RPMI8226 (cell line): ENCODE measurements around the gene PTPRU.

Experiments
- DNase-seq: peaks from one replicate; pipeline ENCODE4 v3.0.0-alpha.2; 2015

PTPRU gene

GRCh38 chr1:29270929-29271521, 34.7 kb downstream of the PTPRU start:
- no peak for DNase-seq

GRCh38 chr1:29271724-29272123, 35.4 kb downstream of the PTPRU start:
- no peak for DNase-seq

- DNase-seq: no peak
Measured at GRCh38 chr1:29272147-29272907, 36.0 kb downstream of the PTPRU start.

GRCh38 chr1:29275435-29275834, 39.1 kb downstream of the PTPRU start:
- DNase-seq: no peak

- no peak for DNase-seq
Measured at GRCh38 chr1:29278124-29278523, 41.8 kb downstream of the PTPRU start.

- DNase-seq: no peak
Measured at GRCh38 chr1:29279406-29279805, 43.1 kb downstream of the PTPRU start.

GRCh38 chr1:29279951-29280391, 43.6 kb downstream of the PTPRU start:
- no peak for DNase-seq

DNA sequence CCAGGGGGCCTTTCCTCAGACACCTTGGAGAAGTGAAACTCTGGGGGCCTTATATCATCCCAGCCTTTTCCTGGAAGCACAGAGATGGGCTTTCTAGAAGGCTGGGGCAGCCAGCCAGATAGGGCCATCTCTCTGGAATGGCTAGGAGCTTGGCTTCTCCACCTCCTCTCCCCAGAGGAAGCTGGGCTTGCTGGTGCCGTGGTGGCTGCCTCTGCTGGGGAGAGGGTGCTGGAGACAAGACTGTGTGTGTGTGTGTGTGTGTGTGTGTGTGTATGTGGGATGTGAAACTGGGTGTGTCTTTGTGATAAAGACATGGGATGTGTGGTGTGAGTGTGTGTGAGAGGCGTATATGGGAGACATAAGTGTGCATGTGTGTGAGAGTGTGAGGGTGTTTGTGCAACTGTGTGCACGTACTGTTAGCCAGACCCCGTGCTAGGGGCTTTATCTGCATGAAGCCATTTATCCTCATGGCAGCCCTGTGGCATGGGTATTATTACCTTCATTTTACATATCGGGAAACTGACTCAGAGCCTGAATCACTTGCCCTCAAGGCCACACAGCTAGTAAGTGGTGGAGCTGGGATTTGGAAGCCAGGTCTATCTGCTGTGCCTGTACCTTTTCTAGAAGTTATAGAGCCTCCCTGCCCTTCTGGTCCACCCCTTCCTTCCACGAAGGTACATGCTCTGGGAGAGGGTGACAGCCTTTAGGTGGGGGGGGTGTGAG, 44.2 kb downstream of the PTPRU start:
- DNase-seq: no peak

GRCh38 chr1:29281571-29281970, 45.2 kb downstream of the PTPRU start:
- no peak for DNase-seq

DNA sequence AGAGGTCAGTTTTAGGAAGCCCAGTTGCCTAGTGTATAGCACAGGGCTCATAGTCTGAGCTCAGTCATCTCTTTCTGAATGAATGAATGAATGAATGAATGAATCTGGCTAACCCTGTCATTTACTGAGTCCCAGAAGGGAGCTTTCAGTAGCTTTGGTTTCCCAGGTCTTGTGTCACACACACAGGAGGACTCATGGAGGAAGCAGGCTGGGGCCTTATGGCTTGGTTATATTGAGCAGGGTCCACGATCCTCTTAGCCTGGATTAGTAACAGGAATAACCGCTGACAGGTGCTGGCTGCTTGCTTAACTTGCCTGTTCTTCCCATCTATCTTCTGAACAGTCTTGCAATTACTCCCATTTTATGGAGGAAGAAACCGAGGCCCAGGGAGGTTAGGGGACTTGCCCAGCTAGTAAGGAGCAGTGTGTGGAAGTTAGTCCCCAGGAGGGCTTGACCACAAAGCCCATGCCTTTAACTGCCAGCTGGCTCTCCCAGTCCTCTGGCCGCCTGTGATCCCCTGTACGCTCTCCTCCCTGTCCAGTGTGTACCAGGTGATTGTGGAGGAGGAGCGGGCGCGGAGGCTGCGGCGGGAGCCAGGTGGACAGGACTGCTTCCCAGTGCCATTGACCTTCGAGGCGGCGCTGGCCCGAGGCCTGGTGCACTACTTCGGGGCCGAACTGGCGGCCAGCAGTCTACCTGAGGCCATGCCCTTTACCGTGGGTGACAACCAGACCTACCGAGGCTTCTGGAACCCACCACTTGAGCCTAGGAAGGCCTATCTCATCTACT, 46.0 kb downstream of the PTPRU start:
- DNase-seq: no peak

GRCh38 chr1:29282924-29283803, 46.8 kb downstream of the PTPRU start:
- DNase-seq: peak; percentile 73

- no peak for DNase-seq
Measured at GRCh38 chr1:29283804-29284195, 47.5 kb downstream of the PTPRU start.

DNA sequence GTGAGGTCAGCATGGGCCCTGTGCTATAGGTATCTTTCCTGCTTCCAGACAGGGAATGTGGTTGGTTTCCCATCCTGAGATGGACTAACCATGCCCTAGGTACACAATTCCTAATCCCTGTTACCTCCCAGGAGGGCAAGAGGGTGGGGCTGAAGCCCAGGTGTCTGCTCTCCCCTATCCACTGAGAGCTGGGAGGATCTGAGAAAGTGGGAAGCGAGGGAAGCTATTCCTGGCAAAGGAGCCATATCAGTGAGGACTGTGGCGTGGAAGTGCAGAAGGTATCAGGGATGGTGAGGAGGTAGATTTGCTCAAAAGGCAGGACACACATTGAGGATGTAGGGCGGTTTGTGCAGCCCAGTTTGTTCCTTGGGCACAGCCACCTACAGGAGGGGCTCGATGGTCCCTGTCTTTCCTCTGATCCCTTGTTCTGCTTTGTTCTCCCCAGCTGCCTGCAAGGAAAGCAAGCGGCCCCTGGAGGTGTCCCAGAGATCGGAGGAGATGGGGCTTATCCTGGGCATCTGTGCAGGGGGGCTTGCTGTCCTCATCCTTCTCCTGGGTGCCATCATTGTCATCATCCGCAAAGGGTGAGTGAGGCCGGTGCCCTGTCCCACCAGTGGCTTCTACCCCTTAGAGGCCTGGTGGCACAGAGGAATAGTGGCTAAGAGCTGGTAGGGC, 48.1 kb downstream of the PTPRU start:
- DNase-seq: no peak

GRCh38 chr1:29284961-29285560, 48.7 kb downstream of the PTPRU start:
- DNase-seq: no peak

DNA sequence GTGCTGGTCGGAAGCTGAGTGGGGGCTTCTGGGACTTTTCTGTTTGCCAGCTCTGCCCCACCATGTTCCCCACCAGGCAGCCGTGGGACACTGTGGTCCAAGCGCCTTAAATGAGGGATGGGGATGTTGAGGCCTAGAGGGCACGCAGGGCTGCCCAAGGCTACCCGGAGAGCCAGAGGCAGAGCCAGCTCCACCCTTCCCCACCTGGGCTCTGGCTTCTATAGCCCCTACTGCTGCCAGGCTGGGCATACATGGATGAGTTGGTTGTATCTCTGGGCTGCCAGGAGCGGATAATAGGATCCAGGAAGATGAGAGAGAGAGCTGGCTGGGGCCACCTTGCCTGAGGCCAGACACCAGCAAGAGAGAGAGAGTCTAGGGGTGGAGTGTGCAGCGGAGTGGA, 49.4 kb downstream of the PTPRU start:
- no peak for DNase-seq

- DNase-seq: no peak
Measured at GRCh38 chr1:29286194-29286767, 50.0 kb downstream of the PTPRU start.

- DNase-seq: no peak
Measured at GRCh38 chr1:29289493-29289892, 53.2 kb downstream of the PTPRU start.

DNA sequence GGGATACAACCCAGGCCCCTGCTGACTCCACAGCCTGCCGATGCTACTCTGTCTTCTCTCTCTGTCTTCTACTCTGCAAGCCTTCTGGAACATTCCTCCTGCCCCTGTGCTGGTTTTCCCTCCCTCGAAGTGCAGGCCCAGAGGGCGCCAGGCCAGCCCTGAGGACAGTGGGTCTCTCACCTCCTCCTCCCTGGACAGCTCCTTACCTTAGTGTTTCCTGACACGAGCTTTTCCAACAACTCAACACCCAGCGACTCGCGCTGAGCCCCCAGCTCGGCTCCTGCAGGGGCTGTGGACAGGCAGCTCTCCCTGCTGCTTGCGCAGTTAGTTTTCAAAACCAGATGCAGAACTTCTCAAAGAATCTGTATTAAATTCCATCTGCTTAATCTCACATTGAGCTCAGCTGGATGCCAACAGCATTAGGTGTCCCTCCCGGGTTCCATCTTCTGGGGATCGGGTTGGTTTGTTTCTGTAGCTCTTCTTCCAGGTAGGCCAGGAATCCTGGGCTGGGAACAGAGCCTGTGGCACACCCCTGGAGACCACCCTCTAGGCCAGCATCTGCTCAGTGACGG, 54.2 kb downstream of the PTPRU start:
- no peak for DNase-seq

DNA sequence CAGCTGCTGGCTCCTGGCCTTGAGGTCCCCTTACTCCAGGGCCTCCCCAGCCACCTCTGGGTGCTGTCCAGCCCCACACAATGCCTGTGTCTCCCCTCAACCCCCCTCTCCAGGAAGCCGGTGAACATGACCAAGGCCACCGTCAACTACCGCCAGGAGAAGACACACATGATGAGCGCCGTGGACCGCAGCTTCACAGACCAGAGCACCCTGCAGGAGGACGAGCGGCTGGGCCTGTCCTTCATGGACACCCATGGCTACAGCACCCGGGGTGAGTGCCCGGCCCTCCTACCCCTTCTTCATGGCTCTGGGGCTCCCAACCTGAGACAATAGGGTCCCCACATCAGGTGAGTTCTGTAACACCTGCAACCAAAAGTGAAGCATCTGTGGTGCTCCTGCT, 55.4 kb downstream of the PTPRU start:
- DNase-seq: no peak

GRCh38 chr1:29292344-29292743, 56.0 kb downstream of the PTPRU start:
- DNase-seq: no peak
